T-helper 1 cell treated with Interleukin-12 subunit alpha and Interleukin-12 subunit beta and Interleukin-4 antibody, amounts not matched to agents 30 μg/mL and 1 μg/mL, for 36 hours (primary cell): ENCODE results near the gene ST6GAL1.
"Not testable (repeated sequence)": the region's sequence is repeated elsewhere in the genome, so short reads cannot be mapped to it uniquely, and the experiment has no call there.

Source experiments
- H3K27ac Mint-ChIP-seq: one replicate; pipeline ENCODE4 v1.8.0; 2021; ENCODE audit warnings: mild to moderate bottlenecking, mixed read lengths
- H3K27me3 Mint-ChIP-seq: one replicate; pipeline ENCODE4 v1.8.0; 2021; ENCODE audit warnings: low read depth, mixed read lengths
- H3K36me3 Mint-ChIP-seq: one replicate; pipeline ENCODE4 v1.8.0; 2021; ENCODE audit warnings: low read depth, mixed read lengths
- H3K4me1 Mint-ChIP-seq: one replicate; pipeline ENCODE4 v1.8.0; 2021; ENCODE audit warnings: low read depth, mixed read lengths
- H3K4me3 Mint-ChIP-seq: one replicate; pipeline ENCODE4 v1.8.0; 2021; ENCODE audit warnings: mild to moderate bottlenecking, moderate library complexity, mixed read lengths
- H3K9me3 Mint-ChIP-seq: one replicate; pipeline ENCODE4 v1.8.0; 2021; ENCODE audit warnings: mixed read lengths

Gene ST6GAL1

GRCh38 chr3:187017511-187018230 is 87.3 kb downstream of the ST6GAL1 start:
- Mint-ChIP-seq H3K36me3 (peaks cover 57% of the 10 kb centered on the region), H3K27ac (no peak overlapping the region), H3K27me3 (no peaks in the 10 kb centered on the region), H3K4me3 (no peak overlapping the region), H3K9me3 (no peaks in the 10 kb centered on the region), H3K4me1 (peaks cover 56% of the 10 kb centered on the region)

GRCh38 chr3:187019542-187020072 is 89.3 kb downstream of the ST6GAL1 start:
- H3K36me3 Mint-ChIP-seq, result peaks cover 50% of the 10 kb centered on the region
- peak overlapping the region; percentile 10 for H3K4me3 Mint-ChIP-seq
- peak overlapping the region; percentile 70 for H3K27ac Mint-ChIP-seq
- H3K27me3 Mint-ChIP-seq, result no peaks in the 10 kb centered on the region
- H3K9me3 Mint-ChIP-seq, result peaks cover 4% of the 10 kb centered on the region
- peaks cover 52% of the 10 kb centered on the region for H3K4me1 Mint-ChIP-seq

- H3K27ac Mint-ChIP-seq, result peak overlapping the region; percentile 70
- H3K4me1 Mint-ChIP-seq, result peaks cover 58% of the 10 kb centered on the region
- no peaks in the 10 kb centered on the region for H3K27me3 Mint-ChIP-seq
- no peak overlapping the region for H3K4me3 Mint-ChIP-seq
- peaks cover 4% of the 10 kb centered on the region for H3K9me3 Mint-ChIP-seq
- H3K36me3 Mint-ChIP-seq, result peaks cover 43% of the 10 kb centered on the region
Observed at GRCh38 chr3:187020376-187020775, 90.0 kb downstream of the ST6GAL1 start.

GRCh38 chr3:187021748-187022402 is 91.5 kb downstream of the ST6GAL1 start:
- peaks cover 30% of the 10 kb centered on the region for H3K36me3 Mint-ChIP-seq
- no peaks in the 10 kb centered on the region for H3K27me3 Mint-ChIP-seq
- H3K4me3 Mint-ChIP-seq, result no peak overlapping the region
- H3K9me3 Mint-ChIP-seq, result peaks cover 4% of the 10 kb centered on the region
- peaks cover 47% of the 10 kb centered on the region for H3K4me1 Mint-ChIP-seq
- peak overlapping the region; percentile 31 for H3K27ac Mint-ChIP-seq

- H3K9me3 Mint-ChIP-seq, result peaks cover 4% of the 10 kb centered on the region
- no peaks in the 10 kb centered on the region for H3K27me3 Mint-ChIP-seq
- H3K27ac Mint-ChIP-seq, result peak overlapping the region; percentile 31
- no peak overlapping the region for H3K4me3 Mint-ChIP-seq
- peaks cover 52% of the 10 kb centered on the region for H3K4me1 Mint-ChIP-seq
- H3K36me3 Mint-ChIP-seq, result peaks cover 32% of the 10 kb centered on the region
Observed at GRCh38 chr3:187022403-187023029, 92.2 kb downstream of the ST6GAL1 start.

GRCh38 chr3:187023340-187023739 is 93.0 kb downstream of the ST6GAL1 start:
- Mint-ChIP-seq H3K27ac (peak overlapping the region; percentile 32), H3K4me1 (peaks cover 56% of the 10 kb centered on the region), H3K36me3 (peaks cover 33% of the 10 kb centered on the region)
- not testable (repeated sequence) for H3K9me3 Mint-ChIP-seq, H3K4me3 Mint-ChIP-seq, H3K27me3 Mint-ChIP-seq

GRCh38 chr3:187024536-187025226 is 94.4 kb downstream of the ST6GAL1 start:
- H3K27ac Mint-ChIP-seq, result peak overlapping the region; percentile 88
- H3K4me1 Mint-ChIP-seq, result peaks cover 53% of the 10 kb centered on the region
- H3K36me3 Mint-ChIP-seq, result peaks cover 35% of the 10 kb centered on the region
- peak overlapping the region; percentile 84 for H3K4me3 Mint-ChIP-seq
- peaks cover 4% of the 10 kb centered on the region for H3K9me3 Mint-ChIP-seq
- H3K27me3 Mint-ChIP-seq, result no peaks in the 10 kb centered on the region

GRCh38 chr3:187025254-187025655 is 94.9 kb downstream of the ST6GAL1 start:
- Mint-ChIP-seq H3K27me3 (no peaks in the 10 kb centered on the region), H3K4me1 (peaks cover 54% of the 10 kb centered on the region), H3K27ac (peak overlapping the region; percentile 88), H3K9me3 (peaks cover 4% of the 10 kb centered on the region), H3K36me3 (peaks cover 39% of the 10 kb centered on the region), H3K4me3 (peak overlapping the region; percentile 84)

GRCh38 chr3:187025656-187026316 is 95.5 kb downstream of the ST6GAL1 start:
- no peaks in the 10 kb centered on the region for H3K27me3 Mint-ChIP-seq
- peaks cover 4% of the 10 kb centered on the region for H3K9me3 Mint-ChIP-seq
- peaks cover 53% of the 10 kb centered on the region for H3K4me1 Mint-ChIP-seq
- H3K36me3 Mint-ChIP-seq, result peaks cover 38% of the 10 kb centered on the region
- H3K4me3 Mint-ChIP-seq, result peak overlapping the region; percentile 84
- H3K27ac Mint-ChIP-seq, result peak overlapping the region; percentile 88

- peaks cover 58% of the 10 kb centered on the region for H3K4me1 Mint-ChIP-seq
- H3K27ac Mint-ChIP-seq, result peak overlapping the region; percentile 88
- peak overlapping the region; percentile 84 for H3K4me3 Mint-ChIP-seq
- no peaks in the 10 kb centered on the region for H3K27me3 Mint-ChIP-seq
- H3K36me3 Mint-ChIP-seq, result peaks cover 43% of the 10 kb centered on the region
- peaks cover 8% of the 10 kb centered on the region for H3K9me3 Mint-ChIP-seq
Observed at GRCh38 chr3:187026317-187026670, 96.0 kb downstream of the ST6GAL1 start.

- H3K36me3 Mint-ChIP-seq, result peaks cover 43% of the 10 kb centered on the region
- H3K27ac Mint-ChIP-seq, result peak overlapping the region; percentile 89
- peaks cover 15% of the 10 kb centered on the region for H3K9me3 Mint-ChIP-seq
- H3K27me3 Mint-ChIP-seq, result no peaks in the 10 kb centered on the region
- H3K4me1 Mint-ChIP-seq, result peaks cover 62% of the 10 kb centered on the region
- peak overlapping the region; percentile 89 for H3K4me3 Mint-ChIP-seq
Observed at GRCh38 chr3:187027531-187028278, 97.4 kb downstream of the ST6GAL1 start.

GRCh38 chr3:187031934-187032333 is 101.6 kb downstream of the ST6GAL1 start:
- H3K27me3 Mint-ChIP-seq, result no peaks in the 10 kb centered on the region
- peaks cover 58% of the 10 kb centered on the region for H3K4me1 Mint-ChIP-seq
- H3K27ac Mint-ChIP-seq, result peak overlapping the region; percentile 29
- H3K4me3 Mint-ChIP-seq, result peak overlapping the region; percentile 48
- peaks cover 66% of the 10 kb centered on the region for H3K36me3 Mint-ChIP-seq
- H3K9me3 Mint-ChIP-seq, result peaks cover 40% of the 10 kb centered on the region

- Mint-ChIP-seq H3K4me1 (peaks cover 53% of the 10 kb centered on the region), H3K9me3 (peaks cover 37% of the 10 kb centered on the region), H3K36me3 (peaks cover 74% of the 10 kb centered on the region), H3K27ac (no peak overlapping the region), H3K4me3 (no peak overlapping the region), H3K27me3 (no peaks in the 10 kb centered on the region)
Observed at GRCh38 chr3:187036394-187036793, 106.1 kb downstream of the ST6GAL1 start.
